Measurements from ENCODE around the gene TAB3. TPM values are rescaled to one million over a fixed set of nuclear protein-coding genes. Genes with fewer than 3 reads are reported as not detected.

The TAB3 gene
- total RNA-seq, 2 donors from 2014 or later = 34.8 to 40.6 TPM

GRCh38 chrX:30821116-30821515 lies 67.9 kb downstream of the TAB3 start:
- Histone ChIP-seq H3K4me3 (no peak overlapping the region), H3K4me1 (ENCODE audit: control insufficient read depth in 1 of 2, low read depth in 2 of 2) (no peaks in the 10 kb centered on the region), H3K27ac (no peak overlapping the region), H3K27me3 (replicated peaks; ENCODE audit: insufficient read depth) (no peaks in the 10 kb centered on the region), H3K36me3 (no peaks in the 10 kb centered on the region), H3K9me3 (no peaks in the 10 kb centered on the region)
- TF ChIP-seq CTCF (IDR thresholded peaks at IDR 0.05) = no peak
- DNase-seq (ENCODE audit: low spot score) = no peak
- ATAC-seq (ENCODE audit: insufficient number of reproducible peaks, low FRiP score, low read depth) = no peak

GRCh38 chrX:30819080-30819479 lies 70.0 kb downstream of the TAB3 start:
- DNase-seq (ENCODE audit: low spot score) (no peak), ATAC-seq (ENCODE audit: insufficient number of reproducible peaks, low FRiP score, low read depth) (no peak)
- no peaks in the 10 kb centered on the region for H3K4me1 ChIP-seq (ENCODE audit: control insufficient read depth in 1 of 2, low read depth in 2 of 2)
- TF ChIP-seq CTCF (IDR thresholded peaks at IDR 0.05) = no peak
- no peak overlapping the region for H3K4me3 ChIP-seq
- H3K36me3 ChIP-seq = no peaks in the 10 kb centered on the region
- H3K27ac ChIP-seq = no peak overlapping the region
- H3K9me3 ChIP-seq = no peaks in the 10 kb centered on the region
- no peaks in the 10 kb centered on the region for H3K27me3 ChIP-seq (replicated peaks; ENCODE audit: insufficient read depth)

- no peak for TF ChIP-seq CTCF (IDR thresholded peaks at IDR 0.05)
- Histone ChIP-seq H3K9me3 (no peaks in the 10 kb centered on the region), H3K27me3 (replicated peaks; ENCODE audit: insufficient read depth) (no peaks in the 10 kb centered on the region), H3K4me1 (ENCODE audit: control insufficient read depth in 1 of 2, low read depth in 2 of 2) (no peaks in the 10 kb centered on the region), H3K4me3 (no peak overlapping the region), H3K27ac (no peak overlapping the region), H3K36me3 (no peaks in the 10 kb centered on the region)
- DNase-seq (ENCODE audit: low spot score) (no peak), ATAC-seq (ENCODE audit: insufficient number of reproducible peaks, low FRiP score, low read depth) (no peak)
Observed at GRCh38 chrX:30816079-30816478, 73.0 kb downstream of the TAB3 start.

- no peaks in the 10 kb centered on the region for H3K4me1 ChIP-seq (ENCODE audit: control insufficient read depth in 1 of 2, low read depth in 2 of 2)
- H3K36me3 ChIP-seq = no peaks in the 10 kb centered on the region
- no peak overlapping the region for H3K4me3 ChIP-seq
- no peak overlapping the region for H3K27ac ChIP-seq
- TF ChIP-seq CTCF (IDR thresholded peaks at IDR 0.05) = no peak
- DNase-seq (ENCODE audit: low spot score) (no peak), ATAC-seq (ENCODE audit: insufficient number of reproducible peaks, low FRiP score, low read depth) (no peak)
- H3K9me3 ChIP-seq = no peaks in the 10 kb centered on the region
- no peaks in the 10 kb centered on the region for H3K27me3 ChIP-seq (replicated peaks; ENCODE audit: insufficient read depth)
Observed at GRCh38 chrX:30814978-30815377, 74.1 kb downstream of the TAB3 start.

- H3K4me3 ChIP-seq = no peak overlapping the region
- no peak overlapping the region for H3K27ac ChIP-seq
- H3K27me3 ChIP-seq (replicated peaks; ENCODE audit: insufficient read depth) = no peaks in the 10 kb centered on the region
- no peaks in the 10 kb centered on the region for H3K9me3 ChIP-seq
- no peaks in the 10 kb centered on the region for H3K36me3 ChIP-seq
- no peaks in the 10 kb centered on the region for H3K4me1 ChIP-seq (ENCODE audit: control insufficient read depth in 1 of 2, low read depth in 2 of 2)
- no peak for TF ChIP-seq CTCF (IDR thresholded peaks at IDR 0.05)
- DNase-seq (ENCODE audit: low spot score) (no peak), ATAC-seq (ENCODE audit: insufficient number of reproducible peaks, low FRiP score, low read depth) (no peak)
Observed at GRCh38 chrX:30812326-30812725, 76.7 kb downstream of the TAB3 start.
